ENCODE data around the gene KRT10.

GRCh38 chr17:40844671-40845107, 22.3 kb upstream of the KRT10 start:
- no peak for TF ChIP-seq TAF1 (IDR thresholded peaks at IDR 0.05; ENCODE audit: low read depth)
- no peak for TF ChIP-seq CEBPB (IDR thresholded peaks at IDR 0.05)
- TF ChIP-seq FOXM1 (IDR thresholded peaks at IDR 0.05; ENCODE audit: borderline replicate concordance, low read depth): no peak
- TF ChIP-seq REST (IDR thresholded peaks at IDR 0.05; ENCODE audit: low read depth): no peak
- TF ChIP-seq RAD21 (IDR thresholded peaks at IDR 0.05; ENCODE audit: low read depth): no peak
- TF ChIP-seq MAX (IDR thresholded peaks at IDR 0.05): no peak
- no peak for TF ChIP-seq ZBTB7A (IDR thresholded peaks at IDR 0.05; ENCODE audit: low read depth)
- TF ChIP-seq TEAD4 (IDR thresholded peaks at IDR 0.05): no peak
- no peak for TF ChIP-seq YY1 (IDR thresholded peaks at IDR 0.05; ENCODE audit: low read depth)
- TF ChIP-seq EGR1 (IDR thresholded peaks at IDR 0.05): no peak
- no peak for TF ChIP-seq EP300 (IDR thresholded peaks at IDR 0.05; ENCODE audit: borderline replicate concordance)
- no peak for TF ChIP-seq TCF12 (IDR thresholded peaks at IDR 0.05; ENCODE audit: low read depth)
- TF ChIP-seq CREB1 (IDR thresholded peaks at IDR 0.05; ENCODE audit: low read depth): no peak

All from Ishikawa (cell line).